Kidney epithelial cell (primary cell): ENCODE measurements around the gene KCTD15. TPM values are rescaled to one million over a fixed set of nuclear protein-coding genes. Genes with fewer than 3 reads are reported as not detected.
"Not testable (repeated sequence)": the region's sequence is repeated elsewhere in the genome, so short reads cannot be mapped to it uniquely, and the experiment has no call there.

Source experiments
- DNase-seq: peaks from one replicate; pipeline ENCODE4 v3.0.0-alpha.2; 2010; ENCODE audit warnings: low read depth
- H3K27me3 ChIP-seq: 2 replicates; pipeline ENCODE4 v1.6.0; 2011; ENCODE audit warnings: low read length; ENCODE audit not compliant: control insufficient read depth, insufficient read depth
- H3K36me3 ChIP-seq: 2 replicates; pipeline ENCODE4 v1.5.1; 2011; ENCODE audit warnings: low read length; ENCODE audit not compliant: control insufficient read depth, insufficient read depth
- H3K4me3 ChIP-seq: 2 replicates; pipeline ENCODE4 v1.5.1; 2011; ENCODE audit warnings: low read depth, mild to moderate bottlenecking, control low read depth, low read length
- total RNA-seq: library from RNA; depleted of rRNA; stranded (reverse); fragments of >200 nt; gene quantifications from 2 replicates; pipeline ENCODE4 v1.2.3, GENCODE V29; 2015
- TF ChIP-seq, protein P1 (sequence below): IDR thresholded peaks from 2 replicates; pipeline ENCODE4 v1.5.1; 2011; ENCODE audit warnings: mild to moderate bottlenecking, moderate library complexity, low read length, control low read depth, inconsistent platforms; ENCODE audit not compliant: insufficient read depth, poor library complexity, severe bottlenecking

Gene KCTD15
- total RNA-seq, 1 donor from 2014 or later: 73.5 TPM

DNA sequence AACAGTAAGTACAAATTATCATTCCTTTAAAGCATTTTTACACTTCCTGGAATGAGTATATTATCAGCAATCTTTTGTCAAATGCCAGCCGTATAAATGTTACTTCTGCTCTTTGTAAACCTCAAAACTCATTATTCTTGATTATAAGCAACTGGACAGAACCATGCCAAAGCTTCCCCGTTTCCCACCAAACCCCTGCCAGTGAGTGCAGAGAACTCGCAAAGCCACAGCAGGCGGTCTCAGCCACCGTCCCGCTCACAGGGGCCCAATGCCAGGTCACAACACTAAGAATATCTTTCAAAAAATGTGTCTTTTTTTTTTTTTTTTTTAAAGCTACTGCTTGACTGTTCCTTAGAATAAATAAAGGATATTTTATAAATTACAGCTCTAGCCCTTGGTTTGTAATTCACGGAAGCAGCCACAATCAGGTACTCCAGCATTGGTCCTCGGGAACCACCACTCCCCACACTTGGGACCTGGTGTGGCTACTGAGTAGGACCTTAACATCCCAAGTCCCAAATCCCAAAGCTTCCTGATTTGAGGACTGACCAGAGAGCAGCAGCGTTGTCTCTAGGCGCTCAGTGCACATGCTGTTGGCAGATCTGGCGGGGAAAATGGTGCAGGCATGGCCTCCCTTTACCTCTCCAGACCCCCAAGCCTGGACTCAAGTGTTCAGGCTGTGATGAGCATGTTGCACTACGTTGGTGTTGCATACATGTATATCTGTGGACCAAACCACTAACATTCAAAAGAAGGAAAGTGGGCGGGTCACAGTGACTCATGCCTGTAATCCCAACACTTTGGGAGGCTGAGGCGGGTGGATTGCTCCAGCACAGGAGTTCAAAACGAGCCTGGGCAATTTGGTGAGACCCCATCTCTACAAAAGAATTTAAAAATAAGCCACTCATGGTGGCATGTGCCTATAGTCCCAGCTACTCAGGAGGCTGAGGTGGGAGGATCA, 19.0 kb downstream of the KCTD15 start:
- Histone ChIP-seq H3K36me3 (no peaks in the 10 kb centered on the region), H3K4me3 (no peak overlapping the region), H3K27me3 (no peaks in the 10 kb centered on the region)
- TF ChIP-seq, protein P1, sequence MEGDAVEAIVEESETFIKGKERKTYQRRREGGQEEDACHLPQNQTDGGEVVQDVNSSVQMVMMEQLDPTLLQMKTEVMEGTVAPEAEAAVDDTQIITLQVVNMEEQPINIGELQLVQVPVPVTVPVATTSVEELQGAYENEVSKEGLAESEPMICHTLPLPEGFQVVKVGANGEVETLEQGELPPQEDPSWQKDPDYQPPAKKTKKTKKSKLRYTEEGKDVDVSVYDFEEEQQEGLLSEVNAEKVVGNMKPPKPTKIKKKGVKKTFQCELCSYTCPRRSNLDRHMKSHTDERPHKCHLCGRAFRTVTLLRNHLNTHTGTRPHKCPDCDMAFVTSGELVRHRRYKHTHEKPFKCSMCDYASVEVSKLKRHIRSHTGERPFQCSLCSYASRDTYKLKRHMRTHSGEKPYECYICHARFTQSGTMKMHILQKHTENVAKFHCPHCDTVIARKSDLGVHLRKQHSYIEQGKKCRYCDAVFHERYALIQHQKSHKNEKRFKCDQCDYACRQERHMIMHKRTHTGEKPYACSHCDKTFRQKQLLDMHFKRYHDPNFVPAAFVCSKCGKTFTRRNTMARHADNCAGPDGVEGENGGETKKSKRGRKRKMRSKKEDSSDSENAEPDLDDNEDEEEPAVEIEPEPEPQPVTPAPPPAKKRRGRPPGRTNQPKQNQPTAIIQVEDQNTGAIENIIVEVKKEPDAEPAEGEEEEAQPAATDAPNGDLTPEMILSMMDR: no peak
- no peak for DNase-seq

DNA sequence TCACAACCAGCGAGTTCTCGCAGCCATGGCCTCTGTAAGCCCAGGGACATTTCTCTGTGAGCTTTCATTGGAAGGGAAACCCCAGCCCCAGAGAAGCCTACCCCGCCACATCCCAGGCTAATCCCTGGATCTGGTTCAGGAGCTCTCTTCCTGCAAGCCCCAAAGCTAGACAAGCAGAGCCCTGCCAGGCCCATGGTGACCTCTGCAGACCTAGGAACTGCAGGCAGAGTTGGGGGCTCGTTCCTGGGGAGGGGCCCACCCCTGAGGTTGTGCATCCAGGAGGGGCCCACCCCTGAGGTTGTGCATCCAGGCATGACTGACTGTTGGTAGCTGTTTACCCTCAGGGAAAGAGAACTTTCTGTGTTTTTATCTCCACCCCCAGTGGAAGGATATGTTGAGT, 21.7 kb downstream of the KCTD15 start:
- TF ChIP-seq, protein P1: no peak
- DNase-seq: no peak
- H3K36me3 ChIP-seq: no peaks in the 10 kb centered on the region
- no peak overlapping the region for H3K4me3 ChIP-seq
- no peaks in the 10 kb centered on the region for H3K27me3 ChIP-seq

- not testable (repeated sequence) for H3K36me3 ChIP-seq, H3K4me3 ChIP-seq, H3K27me3 ChIP-seq, DNase-seq
These were observed 22.4 kb downstream of the KCTD15 start for GRCh38 chr19:33819078-33819477.

DNA sequence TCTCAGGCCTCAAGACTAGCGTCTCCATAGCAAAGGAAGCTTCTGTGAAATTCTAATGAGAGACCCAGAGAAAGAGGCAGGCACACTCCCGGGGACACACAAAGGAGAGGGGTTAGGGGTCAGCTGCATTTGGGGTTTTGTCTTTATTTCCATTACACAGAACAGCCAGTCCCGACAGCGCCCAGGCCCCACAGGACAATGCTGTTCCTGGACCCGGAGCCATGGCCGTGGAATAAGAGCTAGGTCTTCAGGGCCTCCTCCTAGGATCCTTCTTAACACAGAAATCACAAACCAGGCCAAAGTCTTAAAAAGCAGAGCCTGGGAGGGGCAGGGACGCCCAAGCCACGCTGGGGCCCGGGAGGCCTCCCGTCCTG, 22.8 kb downstream of the KCTD15 start:
- Histone ChIP-seq H3K4me3 (no peak overlapping the region), H3K36me3 (no peaks in the 10 kb centered on the region), H3K27me3 (no peaks in the 10 kb centered on the region)
- TF ChIP-seq, protein P1: no peak
- no peak for DNase-seq

DNA sequence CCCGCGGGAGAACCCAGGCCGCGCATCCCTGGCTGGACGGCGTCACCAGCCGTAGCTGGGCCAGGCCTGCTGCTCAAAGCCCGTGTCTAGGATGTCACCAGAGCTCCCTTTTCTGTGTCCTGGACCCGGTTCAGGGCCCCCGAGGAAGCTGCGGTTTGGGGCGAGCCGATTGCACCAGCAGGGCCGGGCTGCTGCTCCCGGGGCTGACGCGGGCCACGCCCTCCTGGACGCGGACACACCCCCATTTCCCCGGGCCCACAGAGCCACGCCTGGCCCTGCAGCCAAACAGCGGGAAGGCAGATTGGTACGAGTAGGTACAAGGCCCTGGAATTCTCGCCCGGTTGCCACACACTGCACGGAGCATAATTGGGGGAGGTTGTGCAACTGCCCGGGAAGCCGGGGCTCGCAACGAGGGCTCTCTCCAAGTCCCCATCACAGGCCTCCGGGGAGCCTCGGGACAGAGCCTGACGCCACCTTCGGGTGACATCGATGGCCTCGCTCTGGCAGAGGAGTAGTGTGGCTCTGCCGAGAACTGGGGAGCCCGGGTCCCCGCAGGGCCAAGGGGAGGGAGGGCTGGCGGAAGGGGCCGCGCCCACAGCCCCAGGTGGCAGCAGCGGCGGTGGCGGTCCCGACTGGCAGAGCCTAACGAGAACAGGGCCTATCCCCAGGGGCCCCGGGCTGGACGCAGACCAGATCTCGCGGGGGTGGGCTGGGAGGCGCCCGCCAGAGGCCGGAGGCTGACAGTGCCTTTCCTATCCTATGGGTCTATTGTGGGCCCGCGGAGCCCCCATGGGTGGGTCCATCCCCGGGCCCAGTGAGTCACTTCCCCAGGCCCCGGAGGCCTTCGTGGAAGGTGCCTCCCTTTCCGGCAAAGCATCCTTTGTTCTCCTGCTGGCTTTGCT, 23.5 kb downstream of the KCTD15 start:
- peak overlapping the region; percentile 21 for H3K4me3 ChIP-seq
- no peaks in the 10 kb centered on the region for H3K27me3 ChIP-seq
- DNase-seq: no peak
- TF ChIP-seq, protein P1: no peak
- no peaks in the 10 kb centered on the region for H3K36me3 ChIP-seq

GRCh38 chr19:33821871-33822270, 25.2 kb downstream of the KCTD15 start:
- Histone ChIP-seq H3K27me3 (no peaks in the 10 kb centered on the region), H3K4me3 (no peak overlapping the region), H3K36me3 (no peaks in the 10 kb centered on the region)
- no peak for DNase-seq
- TF ChIP-seq, protein P1: no peak
